Skeletal muscle tissue (tissue), 5 donors: Measurements from ENCODE around the gene PMCH. TPM values are rescaled to one million over a fixed set of nuclear protein-coding genes. Genes with fewer than 3 reads are reported as not detected.
"Not testable (repeated sequence)": the region's sequence is repeated elsewhere in the genome, so short reads cannot be mapped to it uniquely, and the experiment has no call there.

ENCODE experiments used
- H3K27ac ChIP-seq: one replicate; pipeline ENCODE4 v1.7.0; 2013; ENCODE audit warnings: mild to moderate bottlenecking, low read depth, low read length, inconsistent platforms
- H3K27me3 ChIP-seq, 3 donors: one replicate each; pipeline ENCODE4 v1.7.0; 2013; ENCODE audit warnings: low read length in 3 of 3; ENCODE audit not compliant: control insufficient read depth in 3 of 3, insufficient read depth in 3 of 3
- H3K36me3 ChIP-seq, 3 donors: one replicate each; pipeline ENCODE4 v1.7.0; 2013; ENCODE audit warnings: low read length in 3 of 3; ENCODE audit not compliant: control insufficient read depth in 3 of 3, insufficient read depth in 3 of 3
- H3K4me1 ChIP-seq, 3 donors: one replicate each; pipeline ENCODE4 v1.7.0; 2013; ENCODE audit warnings: low read length in 3 of 3, mild to moderate bottlenecking in 3 of 3; ENCODE audit not compliant: control insufficient read depth in 3 of 3, insufficient read depth in 3 of 3
- H3K4me3 ChIP-seq, 3 donors: one replicate each; pipeline ENCODE4 v1.7.0; 2013; ENCODE audit warnings: low read length in 3 of 3
- H3K9ac ChIP-seq, 3 donors: one replicate each; pipeline ENCODE4 v1.7.0; 2013; ENCODE audit warnings: low read length in 3 of 3, mild to moderate bottlenecking in 3 of 3, moderate library complexity in 2 of 3, low read depth in 1 of 3
- H3K9me3 ChIP-seq, 3 donors: one replicate each; pipeline ENCODE4 v1.7.0; 2013; ENCODE audit warnings: low read length in 3 of 3; ENCODE audit not compliant: control insufficient read depth in 3 of 3
- small RNA-seq: library from RNA; depleted of rRNA; stranded (forward); fragments of <200 nt; gene quantifications from one replicate; pipeline ENCODE3, GENCODE V24; 2014
- total RNA-seq: library from RNA; depleted of rRNA; stranded (reverse); fragments of >200 nt; gene quantifications from one replicate; pipeline ENCODE4 v1.2.3, GENCODE V29; 2014
- donor health status: Osteomylitis.

Gene PMCH
- total RNA-seq, 1 donor from 2014 or later: not detected

- H3K27ac ChIP-seq, H3K9ac ChIP-seq, H3K4me1 ChIP-seq, H3K27me3 ChIP-seq, H3K4me3 ChIP-seq, H3K9me3 ChIP-seq, H3K36me3 ChIP-seq: not testable (repeated sequence)
Measured at GRCh38 chr12:102155206-102155605, 42.4 kb downstream of the PMCH start.

GRCh38 chr12:102147062-102147587, 50.5 kb downstream of the PMCH start:
- not testable (repeated sequence) for H3K36me3 ChIP-seq, H3K9me3 ChIP-seq, H3K4me1 ChIP-seq, H3K9ac ChIP-seq, H3K27me3 ChIP-seq, H3K4me3 ChIP-seq, H3K27ac ChIP-seq

Small RNAs within 50 kb of the gene (small RNA-seq; reads per million reads assigned to genes)
- gene RN7SL793P: not detected

Other genes with a start within 250 kb of the PMCH start
- gene WASHC3, start 135.8 kb downstream of the PMCH start, total RNA-seq: 40.7 TPM
- 16.2 TPM for gene NUP37, start 77.7 kb downstream of the PMCH start, total RNA-seq
- gene PARPBP, start 77.7 kb downstream of the PMCH start, total RNA-seq: 4.7 TPM